ENCODE results near the gene PRTN3.

DNA sequence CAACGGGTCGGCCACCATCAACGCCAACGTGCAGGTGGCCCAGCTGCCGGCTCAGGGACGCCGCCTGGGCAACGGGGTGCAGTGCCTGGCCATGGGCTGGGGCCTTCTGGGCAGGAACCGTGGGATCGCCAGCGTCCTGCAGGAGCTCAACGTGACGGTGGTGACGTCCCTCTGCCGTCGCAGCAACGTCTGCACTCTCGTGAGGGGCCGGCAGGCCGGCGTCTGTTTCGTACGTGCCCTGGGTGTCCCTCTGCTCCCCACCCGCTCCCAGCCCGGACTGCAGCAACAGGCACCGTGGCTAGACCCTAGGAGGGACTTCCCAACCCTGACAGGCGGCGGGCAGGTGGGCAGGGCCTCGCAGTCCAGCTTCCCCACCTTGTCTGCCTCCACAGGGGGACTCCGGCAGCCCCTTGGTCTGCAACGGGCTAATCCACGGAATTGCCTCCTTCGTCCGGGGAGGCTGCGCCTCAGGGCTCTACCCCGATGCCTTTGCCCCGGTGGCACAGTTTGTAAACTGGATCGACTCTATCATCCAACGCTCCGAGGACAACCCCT lies 14.8 kb downstream of the PRTN3 start:
- TF ChIP-seq, protein P1, sequence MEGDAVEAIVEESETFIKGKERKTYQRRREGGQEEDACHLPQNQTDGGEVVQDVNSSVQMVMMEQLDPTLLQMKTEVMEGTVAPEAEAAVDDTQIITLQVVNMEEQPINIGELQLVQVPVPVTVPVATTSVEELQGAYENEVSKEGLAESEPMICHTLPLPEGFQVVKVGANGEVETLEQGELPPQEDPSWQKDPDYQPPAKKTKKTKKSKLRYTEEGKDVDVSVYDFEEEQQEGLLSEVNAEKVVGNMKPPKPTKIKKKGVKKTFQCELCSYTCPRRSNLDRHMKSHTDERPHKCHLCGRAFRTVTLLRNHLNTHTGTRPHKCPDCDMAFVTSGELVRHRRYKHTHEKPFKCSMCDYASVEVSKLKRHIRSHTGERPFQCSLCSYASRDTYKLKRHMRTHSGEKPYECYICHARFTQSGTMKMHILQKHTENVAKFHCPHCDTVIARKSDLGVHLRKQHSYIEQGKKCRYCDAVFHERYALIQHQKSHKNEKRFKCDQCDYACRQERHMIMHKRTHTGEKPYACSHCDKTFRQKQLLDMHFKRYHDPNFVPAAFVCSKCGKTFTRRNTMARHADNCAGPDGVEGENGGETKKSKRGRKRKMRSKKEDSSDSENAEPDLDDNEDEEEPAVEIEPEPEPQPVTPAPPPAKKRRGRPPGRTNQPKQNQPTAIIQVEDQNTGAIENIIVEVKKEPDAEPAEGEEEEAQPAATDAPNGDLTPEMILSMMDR (IDR thresholded peaks at IDR 0.05; ENCODE audit: poor library complexity) = no peak
- TF ChIP-seq EZH2 (IDR thresholded peaks at IDR 0.05; ENCODE audit: borderline replicate concordance) = no peak
- no peak for TF ChIP-seq EZH2phosphoT487 (IDR thresholded peaks at IDR 0.05; ENCODE audit: low read depth, severe bottlenecking, unreplicated experiment)

Data from hepatocyte (in vitro differentiated cells).